Adrenal gland (tissue), 12 donors: ENCODE results near the gene ABCD4. TPM values are rescaled to one million over a fixed set of nuclear protein-coding genes. Genes with fewer than 3 reads are reported as not detected.

Experiments
- DNase-seq, 7 donors: peaks; one replicate each; pipeline ENCODE4 v3.0.0-alpha.2; 2019 to 2020
- H3K27ac ChIP-seq, 5 donors: fragments of 200-600 bp; sonication (generic) in 4 of 5; 1 replicate in 3 of 5; 2 replicates in 2 of 5; pipeline versions ENCODE4 v1.5.1 to v1.8.0; 2016 to 2020; ENCODE audit warnings: mild to moderate bottlenecking in 1 of 5
- H3K27me3 ChIP-seq: fragments of 200-600 bp; 2 replicates; pipeline ENCODE4 v1.8.0; 2021
- H3K36me3 ChIP-seq, 2 donors: fragments of 200-600 bp; replicated peaks in 1 of 2; 1 replicate in 1 of 2; 2 replicates in 1 of 2; pipeline versions ENCODE4 v1.5.1 to v1.8.0; 2018 to 2022
- H3K4me1 ChIP-seq, 2 donors: fragments of 200-600 bp; replicated peaks in 1 of 2; 1 replicate in 1 of 2; 2 replicates in 1 of 2; pipeline versions ENCODE4 v1.5.1 to v1.8.0; 2018 to 2021
- H3K4me3 ChIP-seq, 4 donors: fragments of 200-600 bp; sonication (generic) in 3 of 4; one replicate each; pipeline ENCODE4 v1.5.1; 2016 to 2018
- H3K9me3 ChIP-seq, 3 donors: fragments of 200-600 bp; sonication (generic) in 1 of 3; replicated peaks in 1 of 3; 1 replicate in 2 of 3; 2 replicates in 1 of 3; pipeline versions ENCODE4 v1.5.1 to v1.8.0; 2016 to 2021
- CTCF ChIP-seq, 6 experiments: fragments of 450-650 bp in 4 of 6; fragments of 200-600 bp in 2 of 6; sonication (generic) in 1 of 6; IDR thresholded peaks; 1 replicate in 5 of 6; 2 replicates in 1 of 6; pipeline versions ENCODE4 v1.5.1 to v1.8.0; 2016 to 2021; ENCODE audit warnings: antibody characterized with exemption in 6 of 6, mild to moderate bottlenecking in 2 of 6, moderate library complexity in 1 of 6
- POLR2A ChIP-seq, 2 donors: fragments of 450-650 bp; IDR thresholded peaks; one replicate each; pipeline ENCODE4 v1.6.1; 2017; ENCODE audit warnings: antibody characterized with exemption in 2 of 2, mild to moderate bottlenecking in 2 of 2, moderate library complexity in 1 of 2
- WGBS, 4 donors: extraction: QIAGEN DNeasy Blood & Tissue Kit in 2 of 4; methylation state at CpG; one replicate each; pipeline versions ENCODE4 v1.1.5 to v1.1.7; 2013 to 2017; 5-methylcytosine and 5-hydroxymethylcytosine counted together
- intact Hi-C, 2 donors: fragments of 100-400 bp; cut with DNase I; formaldehyde crosslinking; loops; one replicate each; pipeline versions ENCODE4 v1.14.1 to v1.15.0; 2022 to 2023
- polyA plus RNA-seq, 3 donors: library from polyadenylated mRNA; stranded (reverse); fragments of 200-250 nt in 2 of 3; fragments of 350-450 nt in 1 of 3; fragmentation: Illumina TruSeq in 1 of 3; extraction: RNeasy Lipid Tissue Mini Kit (QIAGEN cat#74804) in 1 of 3; gene quantifications; one replicate each; pipeline ENCODE4 v1.2.3, GENCODE V29; 2013 to 2014
- total RNA-seq, 9 donors: library from RNA; depleted of rRNA in 4 of 9; stranded (reverse); fragments of >200 nt in 4 of 9; fragments of 120-200 nt in 1 of 9; fragmentation: NEBNext Ultra II Directional in 1 of 9; extraction: Animal tissue kit (Norgen Biotek cat#: 25700) in 1 of 9; gene quantifications; one replicate each; pipeline versions ENCODE4 v1.1.0 to v1.2.4, GENCODE V29; 2013 to 2023
- donor health status: healthy with polysubstance abuse.
- donor health status: Bipolar disorder and iron deficiency.
- donor health status: DM: yes; HTN: yes; CAD: no.
- donor health status: DM: no; HTN: no; CAD: no.
- donor health status: DM: no; HTN: no; CAD: no.
- donor health status: DM: yes; HTN: yes; CAD: no.

The ABCD4 gene
- total and polyA plus RNA-seq, 12 donors, result 18.4 to 111 (median 57.9) TPM

GRCh38 chr14:74261288-74261687 is 41.4 kb downstream of the ABCD4 start:
- no peak overlapping the region for H3K4me3 ChIP-seq
- no peak for DNase-seq
- H3K9me3 ChIP-seq, result no peaks in the 10 kb centered on the region
- H3K36me3 ChIP-seq, result no peaks in the 10 kb centered on the region
- intact Hi-C loops, result no loop called here
- TF ChIP-seq CTCF (IDR thresholded peaks at IDR 0.05) (no peak), POLR2A (IDR thresholded peaks at IDR 0.05) (no peak)
- no peak overlapping the region for H3K27ac ChIP-seq
- WGBS, 4 donors, result 69 to 87% (median 83%) methylated on average over 3 to 4 of the region's 4 CpGs
- H3K4me1 ChIP-seq, result peaks cover 0 to 15% of the 10 kb centered on the region in 2 donors
- H3K27me3 ChIP-seq, result no peaks in the 10 kb centered on the region

- H3K4me1 ChIP-seq, result peaks cover 0 to 15% of the 10 kb centered on the region in 2 donors
- H3K36me3 ChIP-seq, result no peaks in the 10 kb centered on the region
- no peak overlapping the region for H3K4me3 ChIP-seq
- no peaks in the 10 kb centered on the region for H3K9me3 ChIP-seq
- WGBS, 4 donors, result 83 to 95% (median 92%) methylated on average over 10 to 29 of the region's 29 CpGs
- intact Hi-C loops, result no loop called here
- DNase-seq, result no peak
- TF ChIP-seq CTCF (IDR thresholded peaks at IDR 0.05) (no peak), POLR2A (IDR thresholded peaks at IDR 0.05) (no peak)
- H3K27me3 ChIP-seq, result no peaks in the 10 kb centered on the region
- no peak overlapping the region for H3K27ac ChIP-seq
Measured at GRCh38 chr14:74260525-74261233, 42.1 kb downstream of the ABCD4 start.

GRCh38 chr14:74259513-74259912 is 43.2 kb downstream of the ABCD4 start:
- Histone ChIP-seq H3K9me3 (no peaks in the 10 kb centered on the region), H3K27me3 (no peaks in the 10 kb centered on the region), H3K27ac (no peak overlapping the region), H3K4me1 (peaks cover 0 to 15% of the 10 kb centered on the region in 2 donors), H3K36me3 (no peaks in the 10 kb centered on the region), H3K4me3 (no peak overlapping the region)
- DNase-seq, result no peak
- intact Hi-C loops, result no loop called here
- 93 to 100% (median 97%) methylated on average over 3 to 12 of the region's 12 CpGs for WGBS, 4 donors
- TF ChIP-seq CTCF (IDR thresholded peaks at IDR 0.05) (no peak), POLR2A (IDR thresholded peaks at IDR 0.05) (no peak)

- Histone ChIP-seq H3K4me3 (no peak overlapping the region), H3K9me3 (no peaks in the 10 kb centered on the region), H3K4me1 (peaks cover 0 to 15% of the 10 kb centered on the region in 2 donors), H3K27me3 (no peaks in the 10 kb centered on the region), H3K36me3 (no peaks in the 10 kb centered on the region), H3K27ac (no peak overlapping the region)
- TF ChIP-seq POLR2A (IDR thresholded peaks at IDR 0.05), result no peak
- TF ChIP-seq CTCF (IDR thresholded peaks at IDR 0.05), result no peak
- WGBS, 4 donors, result 67 to 86% (median 70%) methylated on average over 3 of the region's 3 CpGs
- intact Hi-C loops, result no loop called here
- DNase-seq, result no peak
Measured at GRCh38 chr14:74258764-74259035, 44.0 kb downstream of the ABCD4 start.
